Gastrocnemius medialis (tissue), 4 donors: ENCODE results near the gene S100A7A.

Experiments used
- CTCF ChIP-seq, 5 experiments: fragments of 450-650 bp in 3 of 5; fragments of 200-600 bp in 2 of 5; sonication (generic) in 2 of 5; IDR thresholded peaks in 4 of 5; conservative IDR thresholded peaks in 1 of 5; 1 replicate in 4 of 5; 2 replicates in 1 of 5; pipeline ENCODE4 v1.5.1; 2016 to 2019; ENCODE audit warnings: antibody characterized with exemption in 5 of 5, mild to moderate bottlenecking in 3 of 5, moderate library complexity in 3 of 5
- POLR2A ChIP-seq, 2 donors: fragments of 450-650 bp; IDR thresholded peaks; one replicate each; pipeline ENCODE4 v1.6.1; 2017; ENCODE audit warnings: antibody characterized with exemption in 2 of 2, mild to moderate bottlenecking in 2 of 2, moderate library complexity in 2 of 2

- TF ChIP-seq CTCF (IDR thresholded peaks at IDR 0.05 in 4 of 5, conservative IDR thresholded peaks at IDR 0.05 in 1 of 5) (no peak), POLR2A (IDR thresholded peaks at IDR 0.05) (no peak)
Measured at GRCh38 chr1:153380711-153381110, 35.6 kb upstream of the S100A7A start.
